Fibroblast of lung (primary cell): ENCODE measurements around the gene GIGYF2. TPM values are rescaled to one million over a fixed set of nuclear protein-coding genes. Genes with fewer than 3 reads are reported as not detected.

Experiments used
- DNase-seq, 2 donors: peaks; one replicate each; pipeline versions ENCODE4 v3.0.0 to v3.0.0-alpha.2; 2010; ENCODE audit warnings: low read depth in 2 of 2
- H2AFZ ChIP-seq: 2 replicates; pipeline ENCODE4 v1.5.1; 2012; ENCODE audit warnings: low read length, control low read depth, inconsistent platforms
- H3K27ac ChIP-seq: 2 replicates; pipeline ENCODE4 v1.5.1; 2011; ENCODE audit warnings: low read length, control low read depth; ENCODE audit not compliant: insufficient read depth
- H3K27me3 ChIP-seq: 2 replicates; pipeline ENCODE4 v1.5.1; 2011; ENCODE audit warnings: mild to moderate bottlenecking, low read length; ENCODE audit not compliant: control insufficient read depth, insufficient read depth
- H3K36me3 ChIP-seq: 2 replicates; pipeline ENCODE4 v1.5.1; 2011; ENCODE audit warnings: low read length; ENCODE audit not compliant: control insufficient read depth, insufficient read depth
- H3K4me1 ChIP-seq: 2 replicates; pipeline ENCODE4 v1.5.1; 2011; ENCODE audit warnings: low read length; ENCODE audit not compliant: control insufficient read depth, insufficient read depth; ENCODE audit errors: extremely low read depth
- H3K4me2 ChIP-seq: 2 replicates; pipeline ENCODE4 v1.5.1; 2011; ENCODE audit warnings: low read length, control low read depth; ENCODE audit not compliant: insufficient read depth; ENCODE audit errors: extremely low read depth
- H3K4me3 ChIP-seq, 4 experiments: fragments of 200-600 bp in 1 of 4; sonication (generic) in 1 of 4; replicated peaks in 1 of 4; 2 replicates each; pipeline ENCODE4 v1.5.1; 2011 to 2016; ENCODE audit warnings: low read length in 4 of 4, low read depth in 3 of 4, mild to moderate bottlenecking in 3 of 4, control low read depth in 2 of 4, inconsistent platforms in 1 of 4, mixed read lengths in 1 of 4; ENCODE audit not compliant: insufficient read depth in 1 of 4; ENCODE audit errors: control extremely low read depth in 1 of 4
- H3K79me2 ChIP-seq: 2 replicates; pipeline ENCODE4 v1.5.1; 2012; ENCODE audit warnings: mild to moderate bottlenecking, low read length, inconsistent platforms; ENCODE audit not compliant: control insufficient read depth, insufficient read depth
- H3K9ac ChIP-seq: 2 replicates; pipeline ENCODE4 v1.5.1; 2011; ENCODE audit warnings: mild to moderate bottlenecking, low read length, control low read depth; ENCODE audit not compliant: insufficient read depth
- H3K9me3 ChIP-seq: 2 replicates; pipeline ENCODE4 v1.5.1; 2012; ENCODE audit warnings: low read depth, low read length; ENCODE audit not compliant: control insufficient read depth, insufficient read depth
- H4K20me1 ChIP-seq: 2 replicates; pipeline ENCODE4 v1.5.1; 2011; ENCODE audit warnings: low read length; ENCODE audit not compliant: control insufficient read depth, insufficient read depth; ENCODE audit errors: extremely low read depth
- EZH2 ChIP-seq: IDR thresholded peaks from 2 replicates; pipeline ENCODE4 v1.5.1; 2012; ENCODE audit warnings: low read length, control low read depth, mild to moderate bottlenecking; ENCODE audit errors: missing control alignments
- polyA plus RNA-seq, 2 donors: library from polyadenylated mRNA; depleted of rRNA in 1 of 2; stranded (reverse) in 1 of 2; unstranded in 1 of 2; fragments of >200 nt; gene quantifications; 2 replicates each; pipeline ENCODE4 v1.2.1, GENCODE V29; 2011 to 2012; ENCODE audit warnings: missing spikeins in 1 of 2
- total RNA-seq: library from RNA; depleted of rRNA; stranded (reverse); fragments of >200 nt; gene quantifications from 2 replicates; pipeline ENCODE4 v1.2.1, GENCODE V29; 2014
- TF ChIP-seq, protein P1 (sequence below), 2 donors: IDR thresholded peaks in 1 of 2; conservative IDR thresholded peaks in 1 of 2; 1 replicate in 1 of 2; 2 replicates in 1 of 2; pipeline ENCODE4 v1.5.1; 2011 to 2012; ENCODE audit warnings: low read length in 2 of 2, control low read depth in 1 of 2, inconsistent platforms in 1 of 2, low read depth in 1 of 2, mild to moderate bottlenecking in 1 of 2

Gene GIGYF2
- total and polyA plus RNA-seq, 2 donors (not counting 1 experiment from before 2014, with no cell fraction given): 31.1 to 64.7 TPM

DNA sequence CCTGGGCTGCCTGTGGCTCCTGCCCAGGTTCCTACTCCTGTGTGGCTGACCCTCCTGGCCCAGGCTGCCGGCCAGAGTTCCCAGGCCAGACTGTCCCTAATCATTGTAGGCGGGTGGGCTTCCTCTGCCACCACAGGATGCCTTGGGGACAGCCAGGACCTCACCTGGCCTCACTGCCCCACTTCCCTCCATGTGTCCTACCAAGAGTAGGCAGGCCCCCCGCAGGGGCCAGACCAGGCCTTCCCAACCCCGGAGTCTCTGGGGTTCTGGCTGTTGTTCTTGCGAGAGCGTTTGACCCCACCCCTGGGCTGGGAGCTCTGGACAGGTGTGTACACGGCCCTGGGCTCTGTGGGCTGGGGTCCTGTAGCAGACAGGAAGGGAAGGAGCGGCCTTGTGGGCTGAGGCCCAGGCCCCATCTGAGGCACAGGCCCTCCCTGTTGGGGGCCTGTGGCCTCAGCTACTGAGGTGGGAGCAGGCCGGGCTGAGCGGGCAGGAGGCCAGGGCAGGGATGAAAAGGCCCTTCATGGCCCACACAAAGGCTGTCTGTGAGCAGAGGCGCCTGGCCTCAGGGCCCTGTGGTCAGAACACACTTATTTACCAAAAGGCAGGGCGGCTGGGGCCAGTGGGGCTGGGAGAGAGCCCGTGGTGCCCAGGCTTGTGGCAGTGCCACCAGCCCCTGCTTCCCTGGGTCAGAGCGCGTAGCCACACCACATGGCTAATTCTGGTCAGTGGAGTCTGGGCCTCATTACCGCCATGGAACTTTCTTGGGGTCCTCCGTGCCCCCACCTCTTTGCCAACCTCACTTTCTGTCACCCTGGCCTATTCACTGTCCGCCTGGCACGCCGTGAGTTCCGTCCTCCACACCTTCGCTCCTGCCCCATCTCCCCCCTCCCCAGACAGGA is 175.0 kb downstream of the GIGYF2 start:
- no peaks in the 10 kb centered on the region for H3K4me1 ChIP-seq
- H3K9ac ChIP-seq: no peak overlapping the region
- H4K20me1 ChIP-seq: no peaks in the 10 kb centered on the region
- H3K79me2 ChIP-seq: no peaks in the 10 kb centered on the region
- H3K27ac ChIP-seq: no peak overlapping the region
- H2AFZ ChIP-seq: no peak overlapping the region
- no peak overlapping the region for H3K4me2 ChIP-seq
- no peak overlapping the region for H3K4me3 ChIP-seq
- DNase-seq: no peak
- H3K36me3 ChIP-seq: no peaks in the 10 kb centered on the region
- TF ChIP-seq, protein P1, sequence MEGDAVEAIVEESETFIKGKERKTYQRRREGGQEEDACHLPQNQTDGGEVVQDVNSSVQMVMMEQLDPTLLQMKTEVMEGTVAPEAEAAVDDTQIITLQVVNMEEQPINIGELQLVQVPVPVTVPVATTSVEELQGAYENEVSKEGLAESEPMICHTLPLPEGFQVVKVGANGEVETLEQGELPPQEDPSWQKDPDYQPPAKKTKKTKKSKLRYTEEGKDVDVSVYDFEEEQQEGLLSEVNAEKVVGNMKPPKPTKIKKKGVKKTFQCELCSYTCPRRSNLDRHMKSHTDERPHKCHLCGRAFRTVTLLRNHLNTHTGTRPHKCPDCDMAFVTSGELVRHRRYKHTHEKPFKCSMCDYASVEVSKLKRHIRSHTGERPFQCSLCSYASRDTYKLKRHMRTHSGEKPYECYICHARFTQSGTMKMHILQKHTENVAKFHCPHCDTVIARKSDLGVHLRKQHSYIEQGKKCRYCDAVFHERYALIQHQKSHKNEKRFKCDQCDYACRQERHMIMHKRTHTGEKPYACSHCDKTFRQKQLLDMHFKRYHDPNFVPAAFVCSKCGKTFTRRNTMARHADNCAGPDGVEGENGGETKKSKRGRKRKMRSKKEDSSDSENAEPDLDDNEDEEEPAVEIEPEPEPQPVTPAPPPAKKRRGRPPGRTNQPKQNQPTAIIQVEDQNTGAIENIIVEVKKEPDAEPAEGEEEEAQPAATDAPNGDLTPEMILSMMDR (conservative IDR thresholded peaks at IDR 0.05 in 1 of 2, IDR thresholded peaks at IDR 0.05 in 1 of 2; ENCODE audit: low read depth in 1 of 2, low read length in 2 of 2): no peak
- TF ChIP-seq EZH2: no peak
- H3K27me3 ChIP-seq: no peaks in the 10 kb centered on the region
- no peaks in the 10 kb centered on the region for H3K9me3 ChIP-seq

DNA sequence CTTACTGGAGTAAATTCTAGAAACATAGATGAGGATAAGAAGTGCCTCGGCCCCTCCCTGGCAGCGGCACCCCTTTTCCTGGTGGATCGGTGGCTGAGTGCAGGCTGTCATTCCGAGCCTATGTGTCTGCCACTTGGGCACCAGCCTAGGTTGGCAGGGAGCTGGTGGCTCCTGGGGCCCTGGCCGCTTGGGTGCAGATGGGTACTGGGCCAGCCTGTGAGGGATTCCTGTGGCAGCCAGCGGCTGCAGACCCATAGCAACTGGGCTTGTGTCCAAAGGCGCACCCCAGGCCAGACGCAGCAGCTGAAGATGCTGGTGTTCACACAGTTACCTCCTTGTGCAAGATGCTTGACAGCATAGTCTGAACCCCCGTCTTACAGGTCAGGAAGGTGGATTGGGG is 175.7 kb downstream of the GIGYF2 start:
- H3K9ac ChIP-seq: no peak overlapping the region
- no peak for DNase-seq
- no peaks in the 10 kb centered on the region for H4K20me1 ChIP-seq
- H3K27ac ChIP-seq: no peak overlapping the region
- no peaks in the 10 kb centered on the region for H3K9me3 ChIP-seq
- no peaks in the 10 kb centered on the region for H3K27me3 ChIP-seq
- H3K4me3 ChIP-seq: no peak overlapping the region
- no peaks in the 10 kb centered on the region for H3K79me2 ChIP-seq
- no peaks in the 10 kb centered on the region for H3K36me3 ChIP-seq
- H2AFZ ChIP-seq: no peak overlapping the region
- no peaks in the 10 kb centered on the region for H3K4me1 ChIP-seq
- TF ChIP-seq EZH2: no peak
- TF ChIP-seq, protein P1 (conservative IDR thresholded peaks at IDR 0.05 in 1 of 2, IDR thresholded peaks at IDR 0.05 in 1 of 2; ENCODE audit: low read depth in 1 of 2, low read length in 2 of 2): no peak
- no peak overlapping the region for H3K4me2 ChIP-seq

DNA sequence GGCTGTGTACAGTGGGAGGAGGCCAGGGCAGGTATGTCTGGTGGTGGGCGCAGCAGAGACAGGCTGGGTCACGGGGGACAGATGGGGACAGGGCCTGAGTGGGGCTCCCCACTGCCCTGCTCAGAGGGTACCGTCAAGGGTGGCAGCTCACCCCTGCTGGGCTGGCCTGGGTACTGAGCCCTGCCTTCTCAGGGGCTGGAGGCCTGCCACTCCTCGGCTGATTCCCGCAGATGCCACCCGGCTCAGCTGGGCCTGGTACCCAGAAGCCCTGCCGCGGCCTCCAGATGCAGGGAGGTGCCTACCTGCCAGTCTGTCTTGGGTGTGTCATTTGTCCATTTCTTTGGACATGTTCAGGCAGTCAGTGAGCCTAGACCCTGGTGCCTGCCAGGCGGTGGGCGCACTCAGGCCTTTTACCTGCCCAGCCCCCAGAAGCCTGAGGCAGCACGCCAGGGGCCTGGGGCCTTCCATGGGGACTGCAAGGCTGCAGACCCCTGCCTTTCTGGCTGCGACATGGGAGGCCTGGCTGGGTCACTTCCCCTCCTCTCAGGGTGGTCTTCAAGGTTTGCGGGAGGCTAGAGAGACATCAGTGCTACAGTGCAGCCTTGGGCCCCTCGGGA is 176.3 kb downstream of the GIGYF2 start:
- no peak for DNase-seq
- Histone ChIP-seq H4K20me1 (no peaks in the 10 kb centered on the region), H3K9me3 (no peaks in the 10 kb centered on the region), H3K27ac (no peak overlapping the region), H3K9ac (no peak overlapping the region), H3K27me3 (no peaks in the 10 kb centered on the region), H3K4me1 (no peaks in the 10 kb centered on the region), H3K4me3 (no peak overlapping the region), H3K79me2 (no peaks in the 10 kb centered on the region), H3K36me3 (no peaks in the 10 kb centered on the region), H2AFZ (no peak overlapping the region), H3K4me2 (no peak overlapping the region)
- TF ChIP-seq, protein P1 (conservative IDR thresholded peaks at IDR 0.05 in 1 of 2, IDR thresholded peaks at IDR 0.05 in 1 of 2; ENCODE audit: low read depth in 1 of 2, low read length in 2 of 2): no peak
- no peak for TF ChIP-seq EZH2
